Keratinocyte (primary cell): ENCODE measurements around the gene HDAC7.

ENCODE experiments used
- EZH2 ChIP-seq: IDR thresholded peaks from one replicate; pipeline ENCODE4 v1.6.1; 2012; ENCODE audit warnings: inconsistent platforms, mild to moderate bottlenecking, low read length, moderate library complexity
- TF ChIP-seq, protein P1 (sequence below), 3 experiments: IDR thresholded peaks in 1 of 3; conservative IDR thresholded peaks in 1 of 3; optimal IDR thresholded peaks in 1 of 3; 2 replicates in 2 of 3; 3 replicates in 1 of 3; pipeline versions ENCODE3 to v1.5.1; 2011; ENCODE audit warnings: low read length in 3 of 3, mild to moderate bottlenecking in 3 of 3, moderate library complexity in 2 of 3, control low read depth in 1 of 3, inconsistent platforms in 1 of 3; ENCODE audit not compliant: insufficient read depth in 2 of 3; ENCODE audit errors: extremely low read depth in 1 of 3

DNA sequence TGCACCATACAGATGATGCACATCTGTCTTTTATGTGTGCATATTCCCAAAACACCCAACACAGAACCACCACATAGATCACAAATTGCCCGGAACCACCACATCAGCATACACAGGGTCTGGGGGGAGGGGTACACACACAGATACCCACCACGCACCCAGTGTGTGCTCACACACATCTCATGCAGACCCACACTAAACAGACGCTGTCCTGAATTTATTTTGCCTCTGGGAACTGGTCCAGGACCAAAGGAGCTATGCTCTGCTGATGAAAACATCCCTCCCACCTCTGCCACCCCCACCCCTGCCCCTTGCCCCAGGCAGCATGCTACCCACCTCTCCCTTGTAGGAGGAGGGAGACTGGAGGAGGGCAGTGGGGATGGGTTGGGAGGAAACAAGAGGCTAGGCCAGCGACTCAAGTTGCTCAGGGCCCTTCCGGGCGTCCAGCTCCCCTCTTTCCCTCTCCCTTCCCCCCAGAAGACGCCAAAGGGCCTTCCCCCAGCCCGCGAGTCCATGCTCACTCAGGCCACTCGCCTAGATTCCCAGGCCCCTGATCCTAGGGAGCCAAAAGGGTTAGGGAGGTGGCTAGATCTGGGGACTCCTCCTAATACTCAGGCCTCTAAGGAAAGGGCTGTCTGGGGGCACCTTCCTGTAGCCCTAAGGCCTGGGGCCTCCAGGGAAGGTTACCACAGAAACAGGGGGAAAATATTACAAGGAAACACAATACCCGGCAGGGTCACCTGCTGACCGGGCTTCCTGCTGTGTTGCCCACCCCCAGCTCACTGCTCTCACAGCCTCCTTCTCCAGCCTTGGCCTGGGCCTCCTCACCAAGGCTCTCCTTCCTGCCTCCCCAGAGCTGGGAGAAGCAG, 3.1 kb downstream of the HDAC7 start:
- TF ChIP-seq EZH2: no peak
- TF ChIP-seq, protein P1, sequence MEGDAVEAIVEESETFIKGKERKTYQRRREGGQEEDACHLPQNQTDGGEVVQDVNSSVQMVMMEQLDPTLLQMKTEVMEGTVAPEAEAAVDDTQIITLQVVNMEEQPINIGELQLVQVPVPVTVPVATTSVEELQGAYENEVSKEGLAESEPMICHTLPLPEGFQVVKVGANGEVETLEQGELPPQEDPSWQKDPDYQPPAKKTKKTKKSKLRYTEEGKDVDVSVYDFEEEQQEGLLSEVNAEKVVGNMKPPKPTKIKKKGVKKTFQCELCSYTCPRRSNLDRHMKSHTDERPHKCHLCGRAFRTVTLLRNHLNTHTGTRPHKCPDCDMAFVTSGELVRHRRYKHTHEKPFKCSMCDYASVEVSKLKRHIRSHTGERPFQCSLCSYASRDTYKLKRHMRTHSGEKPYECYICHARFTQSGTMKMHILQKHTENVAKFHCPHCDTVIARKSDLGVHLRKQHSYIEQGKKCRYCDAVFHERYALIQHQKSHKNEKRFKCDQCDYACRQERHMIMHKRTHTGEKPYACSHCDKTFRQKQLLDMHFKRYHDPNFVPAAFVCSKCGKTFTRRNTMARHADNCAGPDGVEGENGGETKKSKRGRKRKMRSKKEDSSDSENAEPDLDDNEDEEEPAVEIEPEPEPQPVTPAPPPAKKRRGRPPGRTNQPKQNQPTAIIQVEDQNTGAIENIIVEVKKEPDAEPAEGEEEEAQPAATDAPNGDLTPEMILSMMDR (optimal IDR thresholded peaks at IDR 0.05 in 1 of 3, IDR thresholded peaks at IDR 0.05 in 1 of 3, conservative IDR thresholded peaks at IDR 0.05 in 1 of 3; ENCODE audit: extremely low read depth in 1 of 3, insufficient read depth in 2 of 3, low read length in 3 of 3): no peak
